ENCODE data around the gene EHD2. TPM values are rescaled to one million over a fixed set of nuclear protein-coding genes. Genes with fewer than 3 reads are reported as not detected.
"Not testable (repeated sequence)": the region's sequence is repeated elsewhere in the genome, so short reads cannot be mapped to it uniquely, and the experiment has no call there.

EHD2 gene
- total RNA-seq, 1 donor from 2014 or later: 159 TPM

DNA sequence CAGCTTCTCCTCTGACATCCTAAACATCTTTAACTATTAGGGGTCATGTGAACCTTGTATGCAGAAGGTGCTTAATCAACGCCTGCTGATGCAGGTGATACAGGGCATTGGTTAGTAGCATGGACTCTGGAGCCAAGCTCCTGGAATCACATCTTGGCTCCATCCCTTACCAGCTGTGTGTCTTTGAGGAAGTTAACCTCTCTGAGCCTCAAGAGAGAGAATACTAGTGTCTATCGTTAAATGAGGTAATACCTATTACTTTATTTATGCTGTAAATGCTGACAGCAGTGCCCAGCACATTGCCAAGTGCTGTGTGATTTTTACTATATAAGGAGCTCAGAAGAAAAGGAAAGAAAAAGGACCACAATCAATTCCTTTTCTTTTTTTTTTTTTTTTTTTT, 54.1 kb downstream of the EHD2 start:
- Histone ChIP-seq H3K27me3 (ENCODE audit: insufficient read depth, low read length) (peaks cover 6% of the 10 kb centered on the region), H3K9ac (ENCODE audit: low read length) (no peak overlapping the region), H3K4me3 (ENCODE audit: insufficient read depth, low read depth, low read length) (no peak overlapping the region), H3K27ac (ENCODE audit: low read depth, low read length) (no peak overlapping the region), H3K79me2 (ENCODE audit: insufficient read depth, low read length) (no peaks in the 10 kb centered on the region), H3K9me3 (ENCODE audit: insufficient read depth, low read depth, low read length) (no peaks in the 10 kb centered on the region), H3K4me1 (ENCODE audit: insufficient read depth, low read length) (no peaks in the 10 kb centered on the region), H4K20me1 (ENCODE audit: insufficient read depth, low read length) (no peaks in the 10 kb centered on the region), H3K36me3 (ENCODE audit: insufficient read depth, low read length) (no peaks in the 10 kb centered on the region), H2AFZ (ENCODE audit: low read depth, low read length) (no peak overlapping the region), H3K4me2 (ENCODE audit: low read length) (no peak overlapping the region)
- DNase-seq (ENCODE audit: low read depth): no peak
- no peak for FAIRE-seq
- Mint-ChIP-seq H3K4me3 (ENCODE audit: unreplicated experiment) (no peak overlapping the region), H3K27ac (ENCODE audit: unreplicated experiment) (no peak overlapping the region), H3K36me3 (ENCODE audit: low read depth, unreplicated experiment) (peaks cover 2% of the 10 kb centered on the region), H3K27me3 (ENCODE audit: low read depth, unreplicated experiment) (no peaks in the 10 kb centered on the region), H3K9me3 (ENCODE audit: unreplicated experiment) (peaks cover 4% of the 10 kb centered on the region), H3K4me1 (ENCODE audit: low read depth, unreplicated experiment) (peaks cover 7% of the 10 kb centered on the region)
- TF ChIP-seq CTCF (IDR thresholded peaks at IDR 0.05; ENCODE audit: insufficient read depth, low read depth, low read length) (no peak), EZH2 (IDR thresholded peaks at IDR 0.05; ENCODE audit: insufficient read depth, low read length) (no peak)

DNA sequence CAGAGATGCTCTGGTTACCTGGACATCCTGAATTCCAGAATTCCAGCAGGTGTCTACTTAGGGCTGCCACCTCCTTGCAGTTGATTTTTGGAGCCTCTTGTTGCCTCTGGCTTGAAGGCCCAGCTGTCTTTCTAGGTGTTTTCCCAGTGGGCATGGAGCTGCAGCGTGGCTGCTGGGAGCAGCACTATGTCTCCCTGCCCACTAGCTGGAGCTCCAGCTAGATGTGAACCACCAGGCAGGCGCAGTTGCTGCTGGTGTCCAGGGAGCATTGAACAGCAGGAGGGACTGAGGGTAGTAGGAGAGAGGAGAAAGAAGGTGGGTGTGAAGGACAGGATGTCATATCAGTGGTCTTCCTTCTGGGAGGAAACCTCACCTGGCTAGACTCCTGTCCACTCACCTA, 55.4 kb downstream of the EHD2 start:
- DNase-seq (ENCODE audit: low read depth) (no peak), FAIRE-seq (no peak)
- TF ChIP-seq EZH2 (IDR thresholded peaks at IDR 0.05; ENCODE audit: insufficient read depth, low read length): no peak
- TF ChIP-seq CTCF (IDR thresholded peaks at IDR 0.05; ENCODE audit: insufficient read depth, low read depth, low read length): no peak
- H3K4me3 ChIP-seq (ENCODE audit: insufficient read depth, low read depth, low read length): no peak overlapping the region
- H3K36me3 Mint-ChIP-seq (ENCODE audit: low read depth, unreplicated experiment): peaks cover 2% of the 10 kb centered on the region
- no peak overlapping the region for H2AFZ ChIP-seq (ENCODE audit: low read depth, low read length)
- no peaks in the 10 kb centered on the region for H3K36me3 ChIP-seq (ENCODE audit: insufficient read depth, low read length)
- no peaks in the 10 kb centered on the region for H4K20me1 ChIP-seq (ENCODE audit: insufficient read depth, low read length)
- no peaks in the 10 kb centered on the region for H3K9me3 ChIP-seq (ENCODE audit: insufficient read depth, low read depth, low read length)
- no peak overlapping the region for H3K4me2 ChIP-seq (ENCODE audit: low read length)
- H3K27ac Mint-ChIP-seq (ENCODE audit: unreplicated experiment): no peak overlapping the region
- H3K79me2 ChIP-seq (ENCODE audit: insufficient read depth, low read length): no peaks in the 10 kb centered on the region
- peaks cover 6% of the 10 kb centered on the region for H3K27me3 ChIP-seq (ENCODE audit: insufficient read depth, low read length)
- peaks cover 4% of the 10 kb centered on the region for H3K9me3 Mint-ChIP-seq (ENCODE audit: unreplicated experiment)
- no peaks in the 10 kb centered on the region for H3K27me3 Mint-ChIP-seq (ENCODE audit: low read depth, unreplicated experiment)
- no peak overlapping the region for H3K27ac ChIP-seq (ENCODE audit: low read depth, low read length)
- peaks cover 7% of the 10 kb centered on the region for H3K4me1 Mint-ChIP-seq (ENCODE audit: low read depth, unreplicated experiment)
- H3K4me1 ChIP-seq (ENCODE audit: insufficient read depth, low read length): no peaks in the 10 kb centered on the region
- no peak overlapping the region for H3K4me3 Mint-ChIP-seq (ENCODE audit: unreplicated experiment)
- no peak overlapping the region for H3K9ac ChIP-seq (ENCODE audit: low read length)

- Histone ChIP-seq H3K9ac (ENCODE audit: low read length) (no peak overlapping the region), H3K9me3 (ENCODE audit: insufficient read depth, low read depth, low read length) (no peaks in the 10 kb centered on the region), H2AFZ (ENCODE audit: low read depth, low read length) (no peak overlapping the region), H3K27me3 (ENCODE audit: insufficient read depth, low read length) (peaks cover 6% of the 10 kb centered on the region), H3K4me2 (ENCODE audit: low read length) (no peak overlapping the region), H3K36me3 (ENCODE audit: insufficient read depth, low read length) (no peaks in the 10 kb centered on the region), H3K27ac (ENCODE audit: low read depth, low read length) (no peak overlapping the region), H3K79me2 (ENCODE audit: insufficient read depth, low read length) (no peaks in the 10 kb centered on the region), H4K20me1 (ENCODE audit: insufficient read depth, low read length) (no peaks in the 10 kb centered on the region), H3K4me3 (ENCODE audit: insufficient read depth, low read depth, low read length) (no peak overlapping the region), H3K4me1 (ENCODE audit: insufficient read depth, low read length) (no peaks in the 10 kb centered on the region)
- DNase-seq (ENCODE audit: low read depth) (no peak), FAIRE-seq (no peak)
- Mint-ChIP-seq H3K4me1 (ENCODE audit: low read depth, unreplicated experiment) (peaks cover 9% of the 10 kb centered on the region), H3K27me3 (ENCODE audit: low read depth, unreplicated experiment) (no peaks in the 10 kb centered on the region), H3K27ac (ENCODE audit: unreplicated experiment) (no peak overlapping the region), H3K4me3 (ENCODE audit: unreplicated experiment) (no peak overlapping the region), H3K36me3 (ENCODE audit: low read depth, unreplicated experiment) (peaks cover 2% of the 10 kb centered on the region), H3K9me3 (ENCODE audit: unreplicated experiment) (peaks cover 4% of the 10 kb centered on the region)
- TF ChIP-seq EZH2 (IDR thresholded peaks at IDR 0.05; ENCODE audit: insufficient read depth, low read length): no peak
- no peak for TF ChIP-seq CTCF (IDR thresholded peaks at IDR 0.05; ENCODE audit: insufficient read depth, low read depth, low read length)
These were observed 56.3 kb downstream of the EHD2 start for GRCh38 chr19:47769534-47769933.

GRCh38 chr19:47771291-47771690, 58.1 kb downstream of the EHD2 start:
- not testable (repeated sequence) for H3K4me3 ChIP-seq (ENCODE audit: insufficient read depth, low read depth, low read length); H3K27ac ChIP-seq (ENCODE audit: low read depth, low read length); H3K79me2 ChIP-seq (ENCODE audit: insufficient read depth, low read length); H3K4me1 ChIP-seq (ENCODE audit: insufficient read depth, low read length); DNase-seq (ENCODE audit: low read depth); H3K9ac ChIP-seq (ENCODE audit: low read length); H3K9me3 Mint-ChIP-seq (ENCODE audit: unreplicated experiment); H4K20me1 ChIP-seq (ENCODE audit: insufficient read depth, low read length); H3K4me3 Mint-ChIP-seq (ENCODE audit: unreplicated experiment); FAIRE-seq; H3K4me2 ChIP-seq (ENCODE audit: low read length); H3K27me3 ChIP-seq (ENCODE audit: insufficient read depth, low read length); H3K9me3 ChIP-seq (ENCODE audit: insufficient read depth, low read depth, low read length); H3K4me1 Mint-ChIP-seq (ENCODE audit: low read depth, unreplicated experiment); H3K27ac Mint-ChIP-seq (ENCODE audit: unreplicated experiment); H3K36me3 Mint-ChIP-seq (ENCODE audit: low read depth, unreplicated experiment); H3K36me3 ChIP-seq (ENCODE audit: insufficient read depth, low read length); H2AFZ ChIP-seq (ENCODE audit: low read depth, low read length); H3K27me3 Mint-ChIP-seq (ENCODE audit: low read depth, unreplicated experiment)

All from astrocyte (in vitro differentiated cells and primary cell).